H9 (cell line): ENCODE results near the gene MACC1. TPM values are rescaled to one million over a fixed set of nuclear protein-coding genes. Genes with fewer than 3 reads are reported as not detected.

Experiments
- DNase-seq: peaks from one replicate; pipeline ENCODE4 v3.0.0-alpha.2; 2017
- H2AFZ ChIP-seq: one replicate; pipeline ENCODE4 v1.6.1; 2013; ENCODE audit warnings: mild to moderate bottlenecking, low read length, control low read depth, moderate library complexity
- H2AK5ac ChIP-seq: 2 replicates; pipeline ENCODE4 v1.6.1; 2013; ENCODE audit warnings: low read length, control low read depth, mixed read lengths; ENCODE audit not compliant: insufficient read length
- H2BK120ac ChIP-seq: one replicate; pipeline ENCODE4 v1.6.1; 2013; ENCODE audit warnings: low read depth, mild to moderate bottlenecking, low read length, control low read depth, inconsistent platforms; ENCODE audit not compliant: poor library complexity, severe bottlenecking
- H2BK12ac ChIP-seq: 2 replicates; pipeline ENCODE4 v1.6.1; 2013; ENCODE audit warnings: low read length, control low read depth, mixed read lengths, low read depth; ENCODE audit not compliant: insufficient read length
- H2BK15ac ChIP-seq: 2 replicates; pipeline ENCODE4 v1.6.1; 2013; ENCODE audit warnings: low read depth, low read length, control low read depth
- H2BK20ac ChIP-seq: one replicate; pipeline ENCODE4 v1.6.1; 2013; ENCODE audit warnings: low read depth, mild to moderate bottlenecking, low read length, control low read depth, inconsistent platforms; ENCODE audit not compliant: poor library complexity, severe bottlenecking
- H2BK5ac ChIP-seq: 2 replicates; pipeline ENCODE4 v1.6.1; 2013; ENCODE audit warnings: low read length, control low read depth, mixed read lengths; ENCODE audit not compliant: insufficient read length
- H3K14ac ChIP-seq: 2 replicates; pipeline ENCODE4 v1.6.1; 2013; ENCODE audit warnings: low read length, control low read depth; ENCODE audit not compliant: insufficient read depth
- H3K18ac ChIP-seq: 2 replicates; pipeline ENCODE4 v1.6.1; 2013; ENCODE audit warnings: low read depth, mild to moderate bottlenecking, mixed read lengths, low read length, control low read depth; ENCODE audit not compliant: insufficient read length
- H3K23ac ChIP-seq: 2 replicates; pipeline ENCODE4 v1.6.1; 2013; ENCODE audit warnings: low read length, control low read depth, mixed read lengths, low read depth; ENCODE audit not compliant: insufficient read length
- H3K23me2 ChIP-seq: 2 replicates; pipeline ENCODE4 v1.6.1; 2013; ENCODE audit warnings: low read depth, mild to moderate bottlenecking, mixed read lengths, low read length, control low read depth; ENCODE audit not compliant: insufficient read length, poor library complexity, severe bottlenecking
- H3K27ac ChIP-seq: 2 replicates; pipeline ENCODE4 v1.5.1; 2013; ENCODE audit warnings: low read length, control low read depth, mixed read lengths, low read depth; ENCODE audit not compliant: insufficient read length
- H3K27me3 ChIP-seq: 2 replicates; pipeline ENCODE4 v1.6.1; 2013; ENCODE audit warnings: low read length, control low read depth, inconsistent platforms; ENCODE audit not compliant: insufficient read depth
- H3K4ac ChIP-seq: 2 replicates; pipeline ENCODE4 v1.6.1; 2013; ENCODE audit warnings: low read depth, mild to moderate bottlenecking, control low read depth, inconsistent platforms, low read length, moderate library complexity
- H3K4me1 ChIP-seq: 2 replicates; pipeline ENCODE4 v1.6.1; 2013; ENCODE audit warnings: low read length, control low read depth, inconsistent platforms; ENCODE audit not compliant: insufficient read depth
- H3K4me2 ChIP-seq: 2 replicates; pipeline ENCODE4 v1.6.1; 2013; ENCODE audit warnings: low read length, control low read depth, mixed read lengths; ENCODE audit not compliant: insufficient read length, insufficient read depth
- H3K56ac ChIP-seq: 2 replicates; pipeline ENCODE4 v1.6.1; 2013; ENCODE audit warnings: low read depth, mild to moderate bottlenecking, mixed read lengths, low read length, control low read depth; ENCODE audit not compliant: insufficient read length
- H3K79me1 ChIP-seq: 2 replicates; pipeline ENCODE4 v1.6.1; 2013; ENCODE audit warnings: low read depth, mild to moderate bottlenecking, moderate library complexity, low read length, control low read depth, inconsistent platforms; ENCODE audit not compliant: insufficient read depth, poor library complexity, severe bottlenecking
- H3K79me2 ChIP-seq: 2 replicates; pipeline ENCODE4 v1.6.1; 2013; ENCODE audit warnings: low read length, control low read depth, inconsistent platforms; ENCODE audit not compliant: insufficient read depth
- H3K9ac ChIP-seq: 2 replicates; pipeline ENCODE4 v1.6.1; 2013; ENCODE audit warnings: low read length, control low read depth, mixed read lengths; ENCODE audit not compliant: insufficient read length; ENCODE audit errors: extremely low read depth
- H3K9me3 ChIP-seq: one replicate; pipeline ENCODE4 v1.6.1; 2013; ENCODE audit warnings: low read depth, low read length, inconsistent platforms; ENCODE audit not compliant: control insufficient read depth
- H3T11ph ChIP-seq: one replicate; pipeline ENCODE4 v1.6.1; 2013; ENCODE audit warnings: mild to moderate bottlenecking, low read length, control low read depth, inconsistent platforms
- H4K20me1 ChIP-seq: one replicate; pipeline ENCODE4 v1.6.1; 2013; ENCODE audit not compliant: control insufficient read depth, insufficient read length, insufficient read depth
- H4K5ac ChIP-seq: 2 replicates; pipeline ENCODE4 v1.6.1; 2013; ENCODE audit warnings: low read depth, mild to moderate bottlenecking, mixed read lengths, low read length, control low read depth; ENCODE audit not compliant: insufficient read length
- H4K8ac ChIP-seq: replicated peaks from 2 replicates; pipeline ENCODE4 v1.6.1; 2013; ENCODE audit warnings: low read length, control low read depth, mixed read lengths, low read depth; ENCODE audit not compliant: insufficient read length
- H4K91ac ChIP-seq: 2 replicates; pipeline ENCODE4 v1.6.1; 2013; ENCODE audit warnings: low read depth, mild to moderate bottlenecking, moderate library complexity, mixed read lengths, low read length, control low read depth; ENCODE audit not compliant: insufficient read length
- H3K27ac Mint-ChIP-seq, 3 experiments: 2 replicates in 2 of 3; 3 replicates in 1 of 3; pipeline ENCODE4 v1.8.0; 2020 to 2021; ENCODE audit warnings: mixed read lengths in 3 of 3, mild to moderate bottlenecking in 1 of 3, moderate library complexity in 1 of 3
- H3K27me3 Mint-ChIP-seq: 2 replicates; pipeline ENCODE4 v1.8.0; 2021; ENCODE audit warnings: low read depth, mild to moderate bottlenecking, moderate library complexity, mixed read lengths
- H3K36me3 Mint-ChIP-seq, 3 experiments: 2 replicates in 2 of 3; 3 replicates in 1 of 3; pipeline ENCODE4 v1.8.0; 2020 to 2021; ENCODE audit warnings: low read depth in 3 of 3, mixed read lengths in 3 of 3; ENCODE audit not compliant: insufficient read depth in 1 of 3
- H3K4me1 Mint-ChIP-seq, 2 experiments: 2 replicates each; pipeline ENCODE4 v1.8.0; 2020; ENCODE audit warnings: mixed read lengths in 2 of 2
- H3K4me3 Mint-ChIP-seq, 2 experiments: 2 replicates in 1 of 2; 3 replicates in 1 of 2; pipeline ENCODE4 v1.8.0; 2020 to 2021; ENCODE audit warnings: mild to moderate bottlenecking in 2 of 2, mixed read lengths in 2 of 2, moderate library complexity in 1 of 2
- H3K9me3 Mint-ChIP-seq, 2 experiments: 2 replicates in 1 of 2; 3 replicates in 1 of 2; pipeline ENCODE4 v1.8.0; 2020; ENCODE audit warnings: mild to moderate bottlenecking in 2 of 2, mixed read lengths in 2 of 2, moderate library complexity in 1 of 2
- CTCF ChIP-seq: fragments of 200-600 bp; sonication (generic); conservative IDR thresholded peaks from 3 replicates; pipeline ENCODE4 v1.8.0; 2021; ENCODE audit warnings: antibody characterized with exemption, mild to moderate bottlenecking
- WGBS: extraction: QIAGEN DNeasy Blood & Tissue Kit; methylation state at CpG from one replicate; pipeline ENCODE4 v1.1.7; 2013; ENCODE audit warnings: missing lambda C conversion rate, low lambda C conversion rate, mixed read lengths; ENCODE audit not compliant: insufficient read length; ENCODE audit errors: extremely low coverage; 5-methylcytosine and 5-hydroxymethylcytosine counted together
- total RNA-seq: library from RNA; stranded (reverse); gene quantifications from 2 replicates; pipeline ENCODE4 v1.2.1, GENCODE V29; 2021

The MACC1 gene
- total RNA-seq, 1 experiment from 2014 or later: 11.0 TPM

- H3K56ac ChIP-seq: no peak overlapping the region
- no peak overlapping the region for H2BK20ac ChIP-seq
- no peak overlapping the region for H2BK120ac ChIP-seq
- H2AFZ ChIP-seq: no peak overlapping the region
- no peak overlapping the region for H2BK12ac ChIP-seq
- H3K27ac ChIP-seq: no peak overlapping the region
- H4K91ac ChIP-seq: no peak overlapping the region
- H3K79me2 ChIP-seq: no peaks in the 10 kb centered on the region
- no peak overlapping the region for H4K5ac ChIP-seq
- WGBS: no CpG with 5 or more reads among the region's 2 CpGs
- H3K27me3 ChIP-seq: no peaks in the 10 kb centered on the region
- no peak overlapping the region for H3K14ac ChIP-seq
- no peaks in the 10 kb centered on the region for H3K9me3 ChIP-seq
- H3K79me1 ChIP-seq: no peaks in the 10 kb centered on the region
- no peak overlapping the region for H3K4ac ChIP-seq
- H3K23ac ChIP-seq: no peak overlapping the region
- H3K27ac Mint-ChIP-seq: no peak overlapping the region
- TF ChIP-seq CTCF: no peak
- H3K4me2 ChIP-seq: no peak overlapping the region
- H3T11ph ChIP-seq: no peak overlapping the region
- peaks cover 4% of the 10 kb centered on the region; the same call in 1 of the 2 replicates for H3K4me1 ChIP-seq
- peaks cover 0 to 5% (median 3%) of the 10 kb centered on the region in 3 experiments; a peak in 3 of 7 replicates for H3K36me3 Mint-ChIP-seq
- peaks cover 11 to 21% of the 10 kb centered on the region in 2 experiments for H3K4me1 Mint-ChIP-seq
- no peak overlapping the region for H2BK15ac ChIP-seq
- no peaks in the 10 kb centered on the region for H3K9me3 Mint-ChIP-seq
- H3K4me3 Mint-ChIP-seq: no peak overlapping the region
- no peak for DNase-seq
- H2AK5ac ChIP-seq: no peak overlapping the region
- H3K9ac ChIP-seq: no peak overlapping the region
- H4K20me1 ChIP-seq: no peaks in the 10 kb centered on the region
- H2BK5ac ChIP-seq: no peak overlapping the region
- no peak overlapping the region for H4K8ac ChIP-seq
- no peak overlapping the region for H3K18ac ChIP-seq
- no peaks in the 10 kb centered on the region for H3K23me2 ChIP-seq
- H3K27me3 Mint-ChIP-seq: no peaks in the 10 kb centered on the region
These were observed 18.0 kb downstream of the MACC1 start for GRCh38 chr7:20199015-20199737.
